Measurements from ENCODE around the gene EFCC1.

DNA sequence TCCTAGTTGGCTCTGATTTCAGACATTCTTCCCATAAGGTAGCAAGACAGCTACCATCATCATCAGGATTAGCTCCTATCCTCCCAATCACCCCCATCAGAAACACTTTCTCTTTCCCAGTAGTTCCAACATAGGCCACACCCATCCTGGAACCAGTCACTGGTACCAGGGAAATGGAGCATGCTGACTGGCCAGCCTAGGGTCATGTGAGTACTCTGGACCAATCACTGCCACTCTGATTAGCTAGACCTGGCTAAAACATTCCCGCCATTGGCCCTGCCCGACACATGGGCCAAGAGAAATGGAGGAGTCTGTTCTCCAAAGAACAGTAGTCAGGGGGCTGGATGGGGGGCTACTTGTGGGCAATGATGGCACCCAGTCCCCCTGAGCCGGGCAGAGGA, 12.4 kb downstream of the EFCC1 start:
- no peak for TF ChIP-seq CTCF (IDR thresholded peaks at IDR 0.05)
- TF ChIP-seq POLR2A (IDR thresholded peaks at IDR 0.05): no peak
- TF ChIP-seq POLR2AphosphoS5 (IDR thresholded peaks at IDR 0.05): no peak
- TF ChIP-seq EP300 (IDR thresholded peaks at IDR 0.05): no peak

Data from sigmoid colon (tissue), 4 donors.